ENCODE data around the gene DUSP12.

DUSP12 gene

GRCh38 chr1:161771973-161772372 is 22.4 kb downstream of the DUSP12 start:
- DNase-seq, result no peak

GRCh38 chr1:161772397-161772796 is 22.8 kb downstream of the DUSP12 start:
- DNase-seq, result peak in 1 of 2 donors; percentile 83

- no peak for DNase-seq
These were observed 24.2 kb downstream of the DUSP12 start for GRCh38 chr1:161773791-161774190.

GRCh38 chr1:161777261-161777660 is 27.7 kb downstream of the DUSP12 start:
- DNase-seq, result no peak

GRCh38 chr1:161778522-161778921 is 28.9 kb downstream of the DUSP12 start:
- DNase-seq, result no peak

GRCh38 chr1:161779393-161779792 is 29.8 kb downstream of the DUSP12 start:
- DNase-seq, result no peak

GRCh38 chr1:161781995-161782394 is 32.4 kb downstream of the DUSP12 start:
- DNase-seq, result no peak

- no peak for DNase-seq
These were observed 33.3 kb downstream of the DUSP12 start for GRCh38 chr1:161782886-161783285.

- no peak for DNase-seq
These were observed 35.4 kb downstream of the DUSP12 start for GRCh38 chr1:161784968-161785367.

GRCh38 chr1:161787355-161787754 is 37.8 kb downstream of the DUSP12 start:
- DNase-seq, result no peak

- DNase-seq, result no peak
These were observed 41.2 kb downstream of the DUSP12 start for GRCh38 chr1:161790587-161791317.

GRCh38 chr1:161791904-161792655 is 42.5 kb downstream of the DUSP12 start:
- no peak for DNase-seq

- peak in 1 of 2 donors; percentile 17 for DNase-seq
These were observed 43.2 kb downstream of the DUSP12 start for GRCh38 chr1:161792740-161793139.

GRCh38 chr1:161799792-161800191 is 50.2 kb downstream of the DUSP12 start:
- no peak for DNase-seq

GRCh38 chr1:161801955-161802354 is 52.4 kb downstream of the DUSP12 start:
- no peak for DNase-seq

- DNase-seq, result no peak
These were observed 53.6 kb downstream of the DUSP12 start for GRCh38 chr1:161803181-161803580.

GRCh38 chr1:161805399-161806197 is 56.0 kb downstream of the DUSP12 start:
- DNase-seq, result no peak
